NCI-H2196 (cell line): ENCODE data around the gene KNSTRN.
A peak's percentile ranks its signal among the peaks of the same experiment; 100 is the strongest.

Experiments used
- DNase-seq: peaks from one replicate; lab custom pipeline; 2025; ENCODE audit not compliant: unreplicated experiment; lab: John Stamatoyannopoulos, UW

KNSTRN gene

DNA sequence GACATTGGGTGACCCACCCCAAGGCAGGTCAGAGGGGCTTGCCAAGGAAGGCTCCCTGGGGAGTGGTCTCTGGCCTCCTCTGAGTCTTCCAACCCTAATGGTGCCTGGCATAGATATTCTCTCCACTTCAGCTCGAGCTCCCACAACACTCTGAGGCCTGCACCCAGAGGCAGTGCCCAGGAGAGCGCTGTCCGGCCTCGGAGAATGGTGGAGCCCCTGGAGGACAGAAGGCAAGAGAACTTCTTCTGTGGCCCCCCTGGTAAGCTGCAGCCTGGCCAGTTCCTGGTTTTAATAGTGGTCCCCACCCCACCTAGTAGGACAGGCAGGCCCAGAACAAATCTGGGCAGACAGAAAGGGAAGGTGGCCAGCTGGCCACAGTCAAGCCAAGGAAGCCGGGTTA lies 17.5 kb upstream of the KNSTRN start:
- no peak for DNase-seq

- no peak for DNase-seq
Observed at GRCh38 chr15:40365624-40366456, 16.7 kb upstream of the KNSTRN start.

DNA sequence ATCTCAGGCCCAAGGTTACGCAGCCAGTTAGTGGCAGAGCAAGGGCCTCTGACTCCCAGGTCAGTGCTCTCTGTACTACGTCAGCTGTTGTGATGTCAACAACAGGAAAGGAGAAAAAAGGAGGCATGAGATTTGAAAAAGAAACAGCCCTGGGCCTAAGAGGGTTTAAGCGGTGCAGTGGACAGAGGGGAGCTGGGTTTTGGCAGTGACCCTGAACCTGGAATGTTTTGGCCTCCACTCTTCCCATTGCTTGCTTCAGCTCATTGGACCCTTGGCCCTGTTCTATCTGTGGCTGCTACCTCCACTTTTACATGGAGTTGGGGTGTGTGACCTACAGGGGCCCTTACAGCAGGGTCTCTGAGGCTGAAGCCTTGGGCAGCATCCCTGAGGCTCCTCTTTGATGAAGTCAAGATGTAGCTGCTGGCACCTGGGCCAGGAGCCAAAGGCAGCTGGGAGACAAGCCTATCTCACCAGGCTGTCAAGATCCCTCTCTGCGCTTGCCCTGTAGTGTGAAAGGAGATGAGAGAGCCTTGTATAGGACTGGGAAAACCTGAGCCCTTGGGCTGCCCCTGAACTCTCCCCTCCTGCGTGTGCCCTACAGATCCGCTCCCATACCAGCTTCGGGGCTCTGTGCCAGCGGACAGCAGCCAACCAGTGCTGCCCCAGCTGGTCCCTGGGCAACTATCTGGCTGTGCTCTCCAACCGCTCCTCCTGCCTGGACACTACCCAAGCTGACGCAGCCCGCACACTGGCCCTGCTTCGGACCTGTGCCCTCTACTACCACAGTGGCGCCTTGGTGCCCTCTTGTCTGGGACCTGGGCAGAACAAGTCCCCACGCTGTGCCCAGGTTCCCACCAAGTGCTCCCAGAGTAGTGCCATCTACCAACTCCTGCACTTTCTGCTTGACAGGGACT lies 15.8 kb upstream of the KNSTRN start:
- DNase-seq: peak; percentile 61

DNA sequence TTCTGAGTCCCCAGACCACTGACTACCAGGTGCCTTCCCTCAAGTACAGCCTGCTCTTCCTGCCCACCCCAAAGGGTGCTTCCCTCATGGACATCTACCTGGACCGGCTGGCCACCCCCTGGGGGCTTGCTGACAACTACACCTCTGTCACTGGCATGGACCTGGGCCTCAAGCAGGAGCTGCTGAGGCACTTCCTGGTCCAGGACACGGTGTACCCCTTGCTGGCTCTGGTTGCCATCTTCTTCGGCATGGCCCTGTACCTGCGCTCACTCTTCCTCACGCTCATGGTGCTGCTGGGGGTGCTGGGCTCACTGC lies 15.2 kb upstream of the KNSTRN start:
- no peak for DNase-seq

DNA sequence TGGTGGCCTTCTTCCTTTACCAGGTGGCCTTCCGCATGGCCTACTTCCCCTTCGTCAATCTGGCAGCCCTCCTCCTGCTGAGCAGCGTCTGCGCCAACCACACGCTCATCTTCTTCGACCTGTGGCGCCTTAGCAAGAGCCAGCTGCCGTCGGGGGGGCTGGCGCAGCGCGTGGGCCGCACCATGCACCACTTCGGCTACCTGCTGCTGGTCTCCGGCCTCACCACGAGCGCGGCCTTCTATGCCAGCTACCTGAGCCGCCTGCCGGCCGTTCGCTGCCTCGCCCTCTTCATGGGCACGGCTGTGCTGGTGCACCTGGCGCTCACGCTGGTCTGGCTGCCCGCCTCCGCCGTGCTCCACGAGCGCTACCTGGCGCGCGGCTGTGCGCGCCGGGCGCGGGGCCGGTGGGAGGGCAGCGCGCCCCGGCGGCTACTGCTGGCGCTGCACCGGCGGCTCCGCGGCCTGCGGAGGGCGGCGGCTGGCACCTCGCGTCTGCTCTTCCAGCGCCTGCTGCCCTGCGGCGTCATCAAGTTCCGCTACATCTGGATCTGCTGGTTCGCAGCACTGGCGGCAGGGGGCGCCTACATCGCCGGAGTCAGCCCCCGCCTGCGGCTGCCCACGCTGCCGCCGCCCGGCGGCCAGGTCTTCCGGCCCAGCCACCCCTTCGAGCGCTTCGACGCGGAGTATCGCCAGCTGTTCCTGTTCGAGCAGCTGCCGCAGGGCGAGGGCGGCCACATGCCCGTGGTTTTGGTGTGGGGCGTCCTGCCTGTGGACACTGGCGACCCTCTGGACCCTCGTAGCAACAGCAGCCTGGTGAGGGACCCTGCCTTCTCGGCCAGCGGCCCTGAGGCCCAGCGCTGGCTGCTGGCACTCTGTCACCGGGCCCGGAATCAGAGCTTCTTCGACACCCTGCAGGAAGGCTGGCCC lies 14.6 kb upstream of the KNSTRN start:
- no peak for DNase-seq

DNA sequence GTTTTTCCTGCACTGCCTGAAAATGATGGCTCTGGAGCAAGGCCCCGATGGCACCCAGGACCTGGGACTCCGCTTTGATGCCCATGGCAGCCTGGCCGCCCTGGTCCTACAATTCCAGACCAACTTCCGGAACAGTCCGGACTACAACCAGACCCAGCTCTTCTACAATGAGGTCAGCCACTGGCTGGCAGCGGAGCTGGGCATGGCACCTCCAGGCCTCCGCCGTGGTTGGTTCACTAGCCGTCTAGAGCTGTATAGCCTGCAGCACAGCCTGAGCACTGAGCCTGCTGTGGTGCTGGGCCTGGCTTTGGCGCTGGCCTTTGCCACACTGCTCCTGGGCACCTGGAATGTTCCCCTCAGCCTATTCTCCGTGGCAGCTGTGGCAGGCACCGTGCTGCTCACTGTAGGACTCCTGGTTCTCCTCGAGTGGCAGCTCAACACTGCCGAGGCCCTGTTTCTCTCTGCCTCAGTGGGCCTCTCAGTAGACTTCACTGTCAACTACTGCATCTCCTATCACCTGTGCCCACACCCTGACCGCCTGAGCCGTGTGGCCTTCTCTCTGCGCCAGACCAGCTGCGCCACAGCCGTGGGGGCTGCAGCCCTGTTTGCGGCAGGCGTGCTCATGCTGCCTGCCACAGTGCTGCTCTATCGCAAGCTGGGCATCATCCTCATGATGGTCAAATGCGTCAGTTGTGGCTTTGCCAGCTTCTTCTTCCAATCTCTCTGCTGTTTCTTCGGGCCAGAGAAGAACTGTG lies 13.6 kb upstream of the KNSTRN start:
- DNase-seq: no peak

DNA sequence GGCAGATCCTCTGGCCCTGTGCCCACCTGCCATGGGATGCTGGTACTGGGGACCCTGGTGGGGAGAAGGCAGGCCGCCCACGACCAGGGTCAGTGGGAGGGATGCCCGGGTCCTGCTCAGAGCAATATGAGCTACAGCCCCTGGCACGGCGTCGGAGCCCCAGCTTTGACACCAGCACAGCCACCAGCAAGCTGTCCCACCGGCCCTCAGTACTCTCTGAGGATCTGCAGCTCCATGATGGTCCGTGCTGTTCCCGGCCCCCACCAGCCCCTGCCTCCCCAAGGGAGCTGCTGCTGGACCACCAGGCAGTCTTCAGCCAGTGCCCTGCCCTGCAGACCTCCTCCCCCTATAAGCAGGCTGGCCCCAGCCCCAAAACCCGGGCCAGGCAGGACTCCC lies 13.0 kb upstream of the KNSTRN start:
- no peak for DNase-seq

DNA sequence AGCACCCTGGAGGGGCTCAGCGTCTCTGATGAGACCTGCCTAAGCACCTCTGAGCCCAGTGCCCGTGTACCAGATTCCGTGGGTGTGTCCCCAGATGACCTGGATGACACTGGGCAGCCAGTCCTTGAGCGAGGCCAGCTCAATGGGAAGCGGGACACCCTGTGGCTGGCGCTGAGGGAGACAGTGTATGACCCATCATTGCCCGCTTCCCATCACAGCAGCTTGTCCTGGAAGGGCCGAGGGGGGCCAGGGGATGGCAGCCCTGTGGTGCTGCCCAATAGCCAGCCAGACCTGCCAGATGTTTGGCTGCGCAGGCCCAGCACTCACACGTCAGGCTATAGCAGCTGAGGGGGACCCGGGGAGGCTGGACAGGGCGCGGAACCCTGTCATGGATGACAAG lies 12.6 kb upstream of the KNSTRN start:
- DNase-seq: no peak

- DNase-seq: no peak
Observed at GRCh38 chr15:40372981-40373380, 9.5 kb upstream of the KNSTRN start.

GRCh38 chr15:40377606-40378005 lies 4.9 kb upstream of the KNSTRN start:
- no peak for DNase-seq

DNA sequence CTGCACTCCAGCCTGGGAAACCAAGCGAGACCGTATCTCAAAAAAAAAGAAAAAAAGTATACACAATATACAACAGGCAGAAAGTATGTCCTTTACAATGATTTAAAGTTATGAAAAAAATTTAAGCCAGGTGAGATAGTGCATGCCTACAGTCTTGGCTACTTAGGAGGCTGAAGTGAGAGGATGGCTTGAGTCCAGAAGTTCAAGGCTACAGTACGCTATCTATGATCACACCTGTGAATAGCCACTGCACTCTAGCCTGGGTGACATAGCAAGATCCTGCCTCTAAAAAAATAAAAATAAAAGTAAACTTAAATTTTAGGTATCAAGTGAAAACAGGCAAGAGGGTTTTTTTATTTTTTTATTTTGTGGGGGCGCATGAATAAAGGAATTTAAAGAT lies 3.1 kb upstream of the KNSTRN start:
- no peak for DNase-seq

DNA sequence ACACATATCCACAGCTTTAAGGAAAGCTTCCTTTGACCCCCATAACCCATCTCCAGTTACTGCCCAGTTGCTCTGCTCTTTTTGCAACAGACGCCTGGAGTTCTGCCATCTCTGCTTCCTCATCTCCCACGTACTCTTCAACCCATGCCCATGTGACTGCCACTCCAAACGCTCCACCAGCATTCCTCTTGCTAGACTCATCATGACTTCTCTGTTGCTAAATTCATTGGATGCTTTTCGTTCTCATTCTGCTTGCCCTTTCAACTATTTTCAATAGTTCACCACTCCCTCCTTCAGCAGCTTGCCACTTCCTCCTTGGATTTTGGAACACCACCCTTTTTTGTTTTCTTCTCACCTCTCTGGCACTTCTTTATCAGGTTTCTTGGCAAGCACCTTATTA lies 2.7 kb upstream of the KNSTRN start:
- DNase-seq: peak; percentile 40

DNA sequence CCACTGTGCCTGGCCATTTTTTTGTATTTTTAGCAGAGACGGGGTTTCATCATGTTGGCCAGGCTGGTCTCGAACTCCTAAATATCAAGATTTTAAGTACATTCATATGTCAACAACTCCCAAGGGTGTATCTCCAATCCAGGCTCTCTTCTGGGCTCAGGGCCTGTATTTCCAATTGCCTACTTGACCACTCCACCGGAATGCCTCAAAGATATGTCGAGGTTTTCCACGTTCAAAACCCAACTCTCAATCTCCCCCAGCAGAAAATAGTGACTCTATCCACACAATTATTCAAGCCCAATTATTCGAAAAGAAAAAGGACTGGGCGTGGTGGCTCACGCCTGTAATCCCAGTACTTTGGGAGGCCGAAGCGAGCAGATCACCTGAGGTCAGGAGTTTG lies 1.9 kb upstream of the KNSTRN start:
- DNase-seq: no peak

DNA sequence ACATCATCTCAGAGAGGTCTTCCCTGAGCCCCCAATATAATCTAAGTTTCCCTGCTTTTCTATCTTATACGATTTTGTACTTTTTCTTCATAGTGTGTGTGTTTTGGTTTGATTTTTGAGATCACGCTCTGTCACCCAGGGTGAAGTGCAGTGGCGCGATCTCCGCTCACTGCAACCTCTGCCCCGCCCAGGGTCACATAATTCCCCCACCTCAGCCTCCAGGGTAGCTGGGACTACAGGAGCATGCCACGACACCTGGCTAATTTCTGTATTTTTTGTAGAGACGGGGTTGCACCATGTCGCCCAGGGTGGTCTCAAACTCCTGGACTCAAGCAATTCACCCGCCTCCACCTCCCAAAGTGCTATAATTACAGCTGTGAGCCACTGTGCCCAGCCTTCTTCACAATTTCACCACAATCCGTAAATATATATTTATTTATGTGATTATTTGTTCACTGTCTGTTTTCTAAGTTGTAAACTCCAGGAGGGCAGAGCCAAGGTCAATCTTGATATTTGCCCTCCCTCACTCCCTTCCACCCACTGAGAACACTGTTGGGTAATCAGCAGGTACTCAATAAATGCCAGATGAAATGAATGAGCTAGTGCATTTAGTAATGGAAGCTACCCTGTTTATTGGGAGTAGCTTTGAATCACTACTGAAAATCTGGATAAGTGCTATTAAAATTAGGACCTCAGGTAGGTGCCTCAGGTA lies 547 bp upstream of the KNSTRN start:
- no peak for DNase-seq

- no peak for DNase-seq
Observed at GRCh38 chr15:40386480-40386879, 4.0 kb downstream of the KNSTRN start.

- DNase-seq: no peak
Observed at GRCh38 chr15:40388941-40389823, 6.7 kb downstream of the KNSTRN start.

DNA sequence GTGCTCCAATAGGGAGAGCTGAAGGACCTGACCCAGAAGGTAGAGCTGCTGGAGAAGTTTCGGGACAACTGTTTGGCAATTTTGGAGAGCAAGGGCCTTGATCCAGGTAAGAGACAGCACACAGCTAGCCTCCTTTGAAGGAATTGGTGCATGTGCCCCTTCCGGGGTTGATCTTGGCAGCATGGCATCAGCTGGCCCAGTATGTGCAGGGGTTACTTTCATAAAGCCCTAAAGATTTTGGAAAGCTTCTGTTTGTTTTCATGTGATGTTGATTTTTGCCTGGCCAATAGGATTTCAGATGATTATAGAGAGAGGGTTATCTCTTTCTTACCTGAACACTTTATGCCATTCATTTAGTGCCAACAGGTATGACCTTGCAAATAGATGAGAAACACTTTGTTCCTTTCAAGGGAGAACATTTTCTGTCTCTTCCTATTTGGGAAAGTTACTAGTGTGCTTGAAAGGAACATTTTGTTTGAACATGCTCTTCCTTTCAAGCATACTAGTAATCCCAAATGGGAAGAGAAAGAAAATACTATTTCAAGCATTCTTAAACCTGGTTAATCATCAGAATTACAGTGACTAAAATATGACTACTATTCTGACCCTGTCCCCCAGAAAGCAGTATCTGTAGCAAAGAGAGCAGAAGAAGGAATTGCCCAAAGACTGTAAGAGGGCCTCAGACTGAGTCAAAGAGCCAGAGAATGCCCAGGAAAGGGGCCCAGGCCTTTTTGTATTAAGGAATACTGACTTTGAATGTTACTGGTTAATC lies 7.5 kb downstream of the KNSTRN start:
- no peak for DNase-seq
